Measurements from ENCODE around the gene CHSY3.

Gene CHSY3

GRCh38 chr5:130037905-130038304, 133.6 kb downstream of the CHSY3 start (continued):
- TF ChIP-seq ZNF18 (tag by site-specific recombination; IDR thresholded peaks at IDR 0.05) (no peak), HOXD13 (CRISPR knock-in tag; IDR thresholded peaks at IDR 0.05; ENCODE audit: borderline replicate concordance) (no peak), PRDM2 (tag by site-specific recombination; IDR thresholded peaks at IDR 0.05; ENCODE audit: borderline replicate concordance) (no peak), ZNF132 (tag by site-specific recombination; IDR thresholded peaks at IDR 0.05; ENCODE audit: borderline replicate concordance) (no peak), ZNF223 (tag by site-specific recombination; IDR thresholded peaks at IDR 0.05) (no peak), ZNF157 (tag by site-specific recombination; IDR thresholded peaks at IDR 0.05) (no peak), ZNF664 (tag by site-specific recombination; IDR thresholded peaks at IDR 0.05) (no peak), ZNF776 (tag by site-specific recombination; IDR thresholded peaks at IDR 0.05; ENCODE audit: borderline replicate concordance) (no peak), HOXC10 (CRISPR knock-in tag; IDR thresholded peaks at IDR 0.05) (no peak), ZNF214 (tag by site-specific recombination; IDR thresholded peaks at IDR 0.05; ENCODE audit: borderline replicate concordance) (no peak)

GRCh38 chr5:130043834-130044233, 139.6 kb downstream of the CHSY3 start:
- Histone ChIP-seq H3K4me1 (ENCODE audit: control insufficient read depth, insufficient read depth, low read length) (no peaks in the 10 kb centered on the region), H3K27ac (ENCODE audit: extremely low read depth, low read depth, low read length) (no peak overlapping the region), H3K4me3 (ENCODE audit: low read depth, low read length) (no peak overlapping the region), H3K36me3 (ENCODE audit: control insufficient read depth in 2 of 2, insufficient read depth in 1 of 2, low read length in 2 of 2) (no peaks in the 10 kb centered on the region), H3K9me3 (ENCODE audit: control insufficient read depth, insufficient read depth, low read depth, low read length) (no peaks in the 10 kb centered on the region)
- POLR2A ChIA-PET, result no interaction called here
- CTCF ChIA-PET, result no interaction called here
- no peak for TF ChIP-seq ZBTB6 (tag by site-specific recombination; IDR thresholded peaks at IDR 0.05)
- TF ChIP-seq ZNF837 (tag by site-specific recombination; IDR thresholded peaks at IDR 0.05), result no peak
- no peak for TF ChIP-seq ZNF19 (tag by site-specific recombination; IDR thresholded peaks at IDR 0.05; ENCODE audit: low read depth)
- no peak for TF ChIP-seq ZNF350 (tag by site-specific recombination; IDR thresholded peaks at IDR 0.05)
- TF ChIP-seq ZNF37A (tag by site-specific recombination; IDR thresholded peaks at IDR 0.05), result no peak
- TF ChIP-seq KLF8 (tag by site-specific recombination; IDR thresholded peaks at IDR 0.05), result no peak
- TF ChIP-seq MEIS1 (CRISPR knock-in tag; IDR thresholded peaks at IDR 0.05; ENCODE audit: borderline replicate concordance), result no peak
- TF ChIP-seq PBX3 (CRISPR knock-in tag; IDR thresholded peaks at IDR 0.05), result no peak
- no peak for TF ChIP-seq REST (tag by site-specific recombination; IDR thresholded peaks at IDR 0.05)
- no peak for TF ChIP-seq BCL6B (tag by site-specific recombination; IDR thresholded peaks at IDR 0.05)
- no peak for TF ChIP-seq TRIM28 (IDR thresholded peaks at IDR 0.05; ENCODE audit: borderline replicate concordance, low read length)
- no peak for TF ChIP-seq ZNF792 (tag by site-specific recombination; IDR thresholded peaks at IDR 0.05)
- no peak for TF ChIP-seq ZNF626 (tag by site-specific recombination; IDR thresholded peaks at IDR 0.05)
- TF ChIP-seq BCL11B (tag by site-specific recombination; IDR thresholded peaks at IDR 0.05; ENCODE audit: low read depth), result no peak

Data from HEK293 (cell line).